Endothelial cell of umbilical vein (primary cell): ENCODE results near the gene ANP32D.

Source experiments
- EZH2 ChIP-seq: IDR thresholded peaks from 2 replicates; pipeline ENCODE4 v1.6.1; 2012; ENCODE audit warnings: borderline replicate concordance, low read depth, mild to moderate bottlenecking, moderate library complexity, low read length, inconsistent platforms; ENCODE audit not compliant: severe bottlenecking
- POLR2A ChIP-seq: IDR thresholded peaks from 2 replicates; pipeline ENCODE4 v1.6.1; 2012; ENCODE audit warnings: low read depth, mild to moderate bottlenecking, control low read depth, low read length
- POLR2AphosphoS5 ChIP-seq: IDR thresholded peaks from 2 replicates; pipeline ENCODE4 v1.6.1; 2012; ENCODE audit warnings: low read depth, mild to moderate bottlenecking, control low read depth, low read length, moderate library complexity; ENCODE audit not compliant: insufficient read depth
- TF ChIP-seq, protein P1 (sequence below), 2 donors: IDR thresholded peaks; 1 replicate in 1 of 2; 2 replicates in 1 of 2; pipeline ENCODE4 v1.5.1; 2011; ENCODE audit warnings: low read length in 2 of 2, mild to moderate bottlenecking in 2 of 2, moderate library complexity in 2 of 2, control low read depth in 1 of 2, inconsistent platforms in 1 of 2, low read depth in 1 of 2; ENCODE audit not compliant: insufficient read depth in 1 of 2; ENCODE audit errors: extremely low read depth in 1 of 2

DNA sequence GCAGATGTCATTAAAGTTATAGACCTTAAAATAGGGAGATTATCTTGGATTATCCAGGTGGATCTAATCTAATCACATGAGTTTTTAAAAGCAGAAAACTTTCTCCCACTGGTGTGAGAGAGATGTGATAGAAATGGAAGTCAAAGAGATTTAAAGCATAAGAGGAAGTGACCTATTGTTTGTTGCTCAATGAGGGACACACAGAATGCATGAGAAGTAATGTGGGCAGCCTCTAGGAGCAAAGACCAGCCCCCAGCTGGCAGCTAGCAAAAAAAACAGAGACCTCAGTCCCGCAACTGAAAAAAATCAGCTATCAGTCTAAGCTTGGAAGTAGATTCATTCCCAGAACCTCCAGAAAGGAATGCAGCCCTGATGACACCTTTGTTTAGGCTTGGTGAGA is 24.6 kb upstream of the ANP32D start:
- TF ChIP-seq EZH2 = no peak
- TF ChIP-seq, protein P1, sequence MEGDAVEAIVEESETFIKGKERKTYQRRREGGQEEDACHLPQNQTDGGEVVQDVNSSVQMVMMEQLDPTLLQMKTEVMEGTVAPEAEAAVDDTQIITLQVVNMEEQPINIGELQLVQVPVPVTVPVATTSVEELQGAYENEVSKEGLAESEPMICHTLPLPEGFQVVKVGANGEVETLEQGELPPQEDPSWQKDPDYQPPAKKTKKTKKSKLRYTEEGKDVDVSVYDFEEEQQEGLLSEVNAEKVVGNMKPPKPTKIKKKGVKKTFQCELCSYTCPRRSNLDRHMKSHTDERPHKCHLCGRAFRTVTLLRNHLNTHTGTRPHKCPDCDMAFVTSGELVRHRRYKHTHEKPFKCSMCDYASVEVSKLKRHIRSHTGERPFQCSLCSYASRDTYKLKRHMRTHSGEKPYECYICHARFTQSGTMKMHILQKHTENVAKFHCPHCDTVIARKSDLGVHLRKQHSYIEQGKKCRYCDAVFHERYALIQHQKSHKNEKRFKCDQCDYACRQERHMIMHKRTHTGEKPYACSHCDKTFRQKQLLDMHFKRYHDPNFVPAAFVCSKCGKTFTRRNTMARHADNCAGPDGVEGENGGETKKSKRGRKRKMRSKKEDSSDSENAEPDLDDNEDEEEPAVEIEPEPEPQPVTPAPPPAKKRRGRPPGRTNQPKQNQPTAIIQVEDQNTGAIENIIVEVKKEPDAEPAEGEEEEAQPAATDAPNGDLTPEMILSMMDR (IDR thresholded peaks at IDR 0.05; ENCODE audit: extremely low read depth in 1 of 2, insufficient read depth in 1 of 2, low read depth in 1 of 2, low read length in 2 of 2) = no peak
- TF ChIP-seq POLR2AphosphoS5 = no peak
- TF ChIP-seq POLR2A = no peak
